Activated CD8-positive, alpha-beta T cell treated with anti-CD3 and anti-CD28 coated beads for 36 hours (primary cell): ENCODE measurements around the gene SCN9A. TPM values are rescaled to one million over a fixed set of nuclear protein-coding genes. Genes with fewer than 3 reads are reported as not detected.

Experiments used
- ATAC-seq: fragments of 200-7000 bp; cut with Tn5 transposase; one replicate; pipeline ENCODE4 v1.10.0; 2021; ENCODE audit warnings: mild to moderate bottlenecking, moderate library complexity
- CTCF ChIA-PET: fragments of 350-600 bp; sonication (Branson Sonifier 250); formaldehyde crosslinking; loops from one replicate; lab custom pipeline; 2021; ENCODE audit warnings: antibody characterized with exemption; lab: Charles Lee
- POLR2A ChIA-PET: fragments of 350-600 bp; sonication (Branson Sonifier 250); formaldehyde crosslinking; loops from one replicate; lab custom pipeline; 2021; ENCODE audit warnings: antibody characterized with exemption; lab: Charles Lee
- DNase-seq: peaks from one replicate; pipeline ENCODE4 v3.0.0-alpha.2; 2020
- H3K27ac Mint-ChIP-seq: one replicate; pipeline ENCODE4 v1.8.0; 2021; ENCODE audit warnings: mild to moderate bottlenecking, mixed read lengths
- H3K27me3 Mint-ChIP-seq: one replicate; pipeline ENCODE4 v1.8.0; 2021; ENCODE audit warnings: mixed read lengths
- H3K36me3 Mint-ChIP-seq: one replicate; pipeline ENCODE4 v1.8.0; 2021; ENCODE audit warnings: low read depth, mixed read lengths
- H3K4me1 Mint-ChIP-seq: one replicate; pipeline ENCODE4 v1.8.0; 2021; ENCODE audit warnings: low read depth, mixed read lengths
- H3K4me3 Mint-ChIP-seq: one replicate; pipeline ENCODE4 v1.8.0; 2021; ENCODE audit warnings: mild to moderate bottlenecking, moderate library complexity, mixed read lengths
- H3K9me3 Mint-ChIP-seq: one replicate; pipeline ENCODE4 v1.8.0; 2021; ENCODE audit warnings: mixed read lengths
- intact Hi-C: fragments of 100-400 bp; cut with micrococcal nuclease; formaldehyde crosslinking; loops from one replicate; pipeline ENCODE4 v1.10.0; 2022
- total RNA-seq, 2 experiments: library from RNA; stranded (reverse); gene quantifications; one replicate each; pipeline ENCODE4 v1.2.3, GENCODE V29; 2021
- TF ChIP-seq, protein P1 (sequence below): fragments of 200-600 bp; IDR thresholded peaks from one replicate; pipeline ENCODE4 v1.8.0; 2022; ENCODE audit warnings: antibody characterized with exemption, mild to moderate bottlenecking

The SCN9A gene
- total RNA-seq, 2 experiments from 2014 or later: not detected

DNA sequence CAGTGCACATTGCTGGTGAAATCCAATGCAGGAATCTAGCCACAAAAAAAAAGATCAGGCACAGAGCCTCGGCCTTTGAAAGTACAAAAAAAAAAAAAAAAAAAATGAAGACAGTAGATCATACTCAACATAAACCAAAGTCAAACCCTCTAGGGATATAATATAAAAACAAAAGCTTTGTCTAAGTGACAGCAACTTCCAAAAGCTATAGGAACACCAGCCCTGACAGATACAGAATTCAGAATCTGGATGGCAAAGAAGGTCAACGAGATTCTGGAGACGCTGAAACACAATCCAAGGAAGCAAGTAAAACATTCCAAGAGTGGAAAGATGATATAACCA lies 194.0 kb downstream of the SCN9A start:
- DNase-seq (no peak), ATAC-seq (no peak)
- H3K4me1 Mint-ChIP-seq: no peaks in the 10 kb centered on the region
- peaks cover 3% of the 10 kb centered on the region for H3K27me3 Mint-ChIP-seq
- intact Hi-C loops: no loop called here
- TF ChIP-seq, protein P1, sequence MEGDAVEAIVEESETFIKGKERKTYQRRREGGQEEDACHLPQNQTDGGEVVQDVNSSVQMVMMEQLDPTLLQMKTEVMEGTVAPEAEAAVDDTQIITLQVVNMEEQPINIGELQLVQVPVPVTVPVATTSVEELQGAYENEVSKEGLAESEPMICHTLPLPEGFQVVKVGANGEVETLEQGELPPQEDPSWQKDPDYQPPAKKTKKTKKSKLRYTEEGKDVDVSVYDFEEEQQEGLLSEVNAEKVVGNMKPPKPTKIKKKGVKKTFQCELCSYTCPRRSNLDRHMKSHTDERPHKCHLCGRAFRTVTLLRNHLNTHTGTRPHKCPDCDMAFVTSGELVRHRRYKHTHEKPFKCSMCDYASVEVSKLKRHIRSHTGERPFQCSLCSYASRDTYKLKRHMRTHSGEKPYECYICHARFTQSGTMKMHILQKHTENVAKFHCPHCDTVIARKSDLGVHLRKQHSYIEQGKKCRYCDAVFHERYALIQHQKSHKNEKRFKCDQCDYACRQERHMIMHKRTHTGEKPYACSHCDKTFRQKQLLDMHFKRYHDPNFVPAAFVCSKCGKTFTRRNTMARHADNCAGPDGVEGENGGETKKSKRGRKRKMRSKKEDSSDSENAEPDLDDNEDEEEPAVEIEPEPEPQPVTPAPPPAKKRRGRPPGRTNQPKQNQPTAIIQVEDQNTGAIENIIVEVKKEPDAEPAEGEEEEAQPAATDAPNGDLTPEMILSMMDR: peak; percentile 52
- H3K4me3 Mint-ChIP-seq: no peak overlapping the region
- ChIA-PET POLR2A (no interaction called here), CTCF (interaction anchor here (0.7 to 1.8 kb wide), 3 partner anchors 12 to 124 kb away, joined by 3 to 8 read pairs (median 4); no protein-coding TSS in a partner anchor)
- no peaks in the 10 kb centered on the region for H3K9me3 Mint-ChIP-seq
- no peaks in the 10 kb centered on the region for H3K36me3 Mint-ChIP-seq
- H3K27ac Mint-ChIP-seq: no peak overlapping the region

DNA sequence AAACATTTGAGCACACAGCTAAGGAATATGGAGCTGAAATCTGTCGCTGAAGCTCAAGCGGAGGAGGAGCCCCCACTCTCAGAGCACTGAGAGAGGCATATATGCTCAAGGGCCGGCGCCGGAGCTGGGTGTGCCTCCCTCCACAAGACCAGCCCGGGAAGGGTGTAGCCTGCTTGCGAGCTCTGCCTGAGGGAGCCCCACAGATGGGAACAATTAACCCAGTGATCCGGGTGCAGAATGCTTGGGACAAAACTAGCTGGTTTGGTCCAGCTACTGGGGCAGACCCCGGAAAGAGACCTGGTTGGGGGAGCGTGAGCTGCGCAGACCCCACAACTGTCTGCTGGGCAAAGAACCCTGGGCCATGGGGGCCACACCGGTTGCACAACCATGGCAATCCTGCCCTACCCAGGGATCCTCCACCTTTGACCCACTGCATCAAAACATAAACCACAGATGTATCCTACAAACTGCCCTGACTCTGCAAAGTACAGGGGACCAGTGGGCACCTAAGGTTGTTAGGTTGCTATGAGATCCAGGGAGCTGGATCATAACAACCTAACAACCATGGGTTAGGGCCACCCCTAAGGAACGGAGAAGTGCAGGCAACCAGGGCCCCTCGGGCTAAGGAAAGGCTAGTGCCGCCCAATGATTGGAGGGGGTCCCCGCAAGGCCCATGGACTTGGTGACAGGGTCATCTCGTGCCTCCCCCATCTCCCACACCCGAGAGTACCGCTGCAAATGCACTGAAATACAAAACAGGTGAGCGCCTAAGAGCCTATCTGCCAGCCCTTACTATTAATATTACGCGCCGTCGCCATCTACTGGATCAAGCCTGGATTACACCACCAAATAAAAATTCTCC lies 194.6 kb downstream of the SCN9A start:
- Mint-ChIP-seq H3K4me3 (no peak overlapping the region), H3K9me3 (no peaks in the 10 kb centered on the region), H3K4me1 (no peaks in the 10 kb centered on the region), H3K36me3 (no peaks in the 10 kb centered on the region), H3K27ac (no peak overlapping the region), H3K27me3 (peaks cover 3% of the 10 kb centered on the region)
- CTCF ChIA-PET: interaction anchor here (0.7 to 1.8 kb wide), 4 partner anchors 11 to 124 kb away, joined by 3 to 8 read pairs (median 4); no protein-coding TSS in a partner anchor
- DNase-seq (peak; percentile 58), ATAC-seq (peak; percentile 80)
- POLR2A ChIA-PET: no interaction called here
- TF ChIP-seq, protein P1: no peak
- intact Hi-C loops: no loop called here

DNA sequence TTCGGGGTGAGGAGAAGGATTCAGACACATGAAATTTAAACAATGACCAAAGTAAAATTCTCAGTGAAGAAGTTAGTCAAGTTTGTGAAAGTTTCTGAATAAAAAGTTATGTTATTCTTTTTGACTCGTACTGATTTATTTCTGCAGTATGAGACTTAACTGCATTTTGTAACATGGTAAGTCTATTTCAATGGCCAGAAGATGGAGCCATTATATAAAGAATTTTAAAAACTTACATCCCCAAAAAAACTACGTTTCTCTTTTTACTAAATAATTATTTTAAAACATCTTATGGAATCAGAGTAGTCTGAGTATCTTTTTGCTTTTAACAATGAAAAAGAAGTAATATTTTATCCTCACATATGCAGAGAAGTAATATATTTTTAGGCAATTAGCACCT lies 196.5 kb downstream of the SCN9A start:
- Mint-ChIP-seq H3K27ac (no peak overlapping the region), H3K9me3 (no peaks in the 10 kb centered on the region), H3K36me3 (no peaks in the 10 kb centered on the region), H3K4me3 (no peak overlapping the region), H3K27me3 (peaks cover 3% of the 10 kb centered on the region), H3K4me1 (no peaks in the 10 kb centered on the region)
- intact Hi-C loops: no loop called here
- DNase-seq (no peak), ATAC-seq (no peak)
- ChIA-PET POLR2A (no interaction called here), CTCF (no interaction called here)
- TF ChIP-seq, protein P1: no peak

DNA sequence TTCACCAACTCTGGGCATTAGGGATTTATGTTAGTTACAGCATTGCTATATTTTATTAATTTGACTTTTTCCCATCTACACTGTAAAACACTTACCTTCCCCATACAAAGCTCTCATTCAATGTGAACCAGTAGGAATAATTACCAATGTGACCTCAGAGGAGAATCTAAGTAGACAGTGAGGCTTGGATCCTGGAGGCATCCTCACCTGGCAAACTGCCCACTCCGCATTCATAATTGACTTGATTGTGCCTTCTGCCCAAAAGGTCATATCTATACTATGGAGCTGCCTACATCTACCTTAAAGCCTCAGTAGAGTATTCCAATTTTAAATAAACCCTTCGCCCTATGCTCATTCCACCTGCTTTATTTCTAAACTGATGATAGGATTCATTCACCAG lies 202.5 kb downstream of the SCN9A start:
- H3K4me1 Mint-ChIP-seq: no peaks in the 10 kb centered on the region
- POLR2A ChIA-PET: no interaction called here

GRCh38 chr2:166171216-166171615 lies 204.5 kb downstream of the SCN9A start:
- H3K27ac Mint-ChIP-seq: no peak overlapping the region
- intact Hi-C loops: no loop called here
- no peaks in the 10 kb centered on the region for H3K36me3 Mint-ChIP-seq
- ChIA-PET CTCF (no interaction called here), POLR2A (no interaction called here)
- DNase-seq (no peak), ATAC-seq (no peak)
- no peak overlapping the region for H3K4me3 Mint-ChIP-seq
- no peaks in the 10 kb centered on the region for H3K9me3 Mint-ChIP-seq
- H3K27me3 Mint-ChIP-seq: peaks cover 10% of the 10 kb centered on the region
- H3K4me1 Mint-ChIP-seq: no peaks in the 10 kb centered on the region
- TF ChIP-seq, protein P1: no peak

More for the DNA sequence above, 202.5 kb downstream of the SCN9A start:
- no peak for ATAC-seq
- no peak overlapping the region for H3K4me3 Mint-ChIP-seq
- CTCF ChIA-PET: no interaction called here
- H3K27me3 Mint-ChIP-seq: peaks cover 7% of the 10 kb centered on the region
- intact Hi-C loops: no loop called here
- no peaks in the 10 kb centered on the region for H3K9me3 Mint-ChIP-seq
- DNase-seq: no peak
- TF ChIP-seq, protein P1: no peak
- no peak overlapping the region for H3K27ac Mint-ChIP-seq
- H3K36me3 Mint-ChIP-seq: no peaks in the 10 kb centered on the region
